T47D (cell line): ENCODE results near the gene SNX21.
A peak's percentile ranks its signal among the peaks of the same experiment; 100 is the strongest.
"Not testable (repeated sequence)": the region's sequence is repeated elsewhere in the genome, so short reads cannot be mapped to it uniquely, and the experiment has no call there.

Experiments
- DNase-seq, 2 experiments: peaks; one replicate each; pipeline versions ENCODE4 v3.0.0 to v3.0.0-alpha.2; 2011 to 2012; ENCODE audit warnings: low read depth in 1 of 2, low spot score in 1 of 2
- JUND ChIP-seq: IDR thresholded peaks from 2 replicates; pipeline ENCODE4 v1.6.1; 2012; ENCODE audit warnings: low read depth
- in situ Hi-C: cut with HindIII; loops from 2 replicates; pipeline ENCODE4 v1.10.0; 2016; ENCODE audit warnings: low sequenced_read_pairs, low pct_unique_long_range_greater_than_20kb

SNX21 gene

DNA sequence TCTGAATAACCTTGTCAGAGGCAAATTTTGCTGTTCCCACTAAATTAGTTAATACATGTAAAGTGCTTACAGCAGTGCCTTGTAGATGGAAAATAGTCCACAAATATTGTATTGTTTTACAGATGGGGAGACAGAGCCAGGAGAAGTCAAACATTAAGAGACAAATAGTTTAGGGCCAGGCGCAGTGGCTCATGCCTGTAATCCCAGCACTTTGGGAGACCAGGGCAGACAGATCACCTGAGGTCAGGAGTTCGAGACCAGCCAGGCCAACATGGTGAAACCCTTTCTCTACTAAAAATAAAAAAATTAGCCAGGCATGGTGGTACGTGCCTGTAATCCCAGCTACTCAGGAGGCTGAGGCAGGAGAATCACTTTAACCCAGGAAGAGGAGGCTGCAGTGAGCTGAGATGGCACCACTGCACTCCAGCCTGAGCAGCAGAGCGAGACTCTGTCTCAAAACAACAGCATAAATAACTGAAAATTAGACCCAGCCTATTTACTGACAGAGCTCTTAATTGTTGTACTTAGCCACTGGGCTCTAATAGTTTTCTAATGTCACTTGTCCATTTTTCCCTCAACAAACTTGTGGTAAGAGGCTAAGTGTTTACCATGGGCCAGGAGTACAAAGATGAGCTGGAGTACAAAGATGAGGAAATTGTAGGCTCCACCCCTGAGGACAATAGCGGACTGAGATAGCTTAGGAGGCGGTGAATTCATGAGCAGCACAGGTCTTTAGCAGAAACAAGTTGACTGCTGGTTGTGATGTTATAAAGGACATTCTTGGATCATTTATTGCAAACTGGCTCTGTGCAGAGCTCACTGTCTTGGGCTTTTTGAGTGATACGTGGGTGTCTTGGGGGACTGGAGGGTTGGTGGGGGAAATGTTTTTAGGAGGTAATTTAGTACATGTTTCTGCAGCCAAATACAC is 30.2 kb downstream of the SNX21 start:
- in situ Hi-C loops, result no loop called here
- TF ChIP-seq JUND, result no peak
- no peak for DNase-seq

DNA sequence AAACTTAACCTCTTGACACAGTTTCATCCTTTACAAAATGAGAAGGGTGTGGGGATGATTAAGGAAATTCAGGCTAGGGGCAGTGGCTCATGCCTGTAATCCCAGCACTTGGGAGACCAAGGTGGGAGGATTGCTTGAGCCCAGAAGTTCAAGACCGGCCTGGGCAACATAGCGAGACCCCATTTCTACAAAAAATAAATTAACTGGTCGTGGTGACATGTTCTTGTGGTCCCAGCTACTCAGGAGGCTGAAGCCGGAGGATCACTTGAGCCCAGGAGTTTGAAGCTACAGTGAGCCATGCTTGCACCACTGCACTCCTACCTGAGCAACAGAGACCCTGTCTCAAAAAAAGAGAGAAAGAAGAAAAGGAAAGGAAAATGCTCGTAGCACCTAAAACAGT is 32.9 kb downstream of the SNX21 start:
- in situ Hi-C loops, result no loop called here
- TF ChIP-seq JUND, result no peak
- DNase-seq, result no peak

DNA sequence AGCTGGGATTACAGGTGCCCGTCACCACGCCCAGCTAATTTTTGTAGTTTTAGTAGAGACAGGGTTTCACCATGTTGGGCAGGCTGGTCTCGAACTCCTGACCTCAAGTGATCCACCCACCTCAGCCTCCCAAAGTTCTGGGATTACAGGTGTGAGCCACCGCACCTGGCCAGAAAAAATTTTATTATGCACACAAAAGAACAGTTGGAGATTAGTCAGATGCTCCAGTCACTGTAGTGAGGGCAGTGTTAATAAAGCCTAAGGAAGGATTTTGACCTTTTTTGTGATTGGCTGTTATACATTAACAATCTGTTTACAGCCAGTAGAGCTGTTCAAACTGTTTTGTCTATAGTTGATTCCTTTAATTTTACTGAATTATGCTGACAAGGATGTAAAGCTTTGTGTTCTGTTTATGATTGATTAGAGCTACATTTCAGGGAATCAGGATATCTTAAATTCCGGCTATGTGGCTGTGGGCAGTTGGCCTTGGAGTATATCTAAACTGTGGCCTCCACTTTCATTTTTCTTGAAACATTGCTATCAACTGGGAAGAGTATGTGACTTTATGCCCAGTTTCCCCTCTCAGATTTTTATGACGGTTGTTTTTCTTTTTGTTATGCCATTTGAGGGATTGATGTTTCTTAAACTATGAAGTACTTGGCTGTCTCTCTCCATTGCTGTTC is 33.7 kb downstream of the SNX21 start:
- TF ChIP-seq JUND, result no peak
- DNase-seq, result no peak
- in situ Hi-C loops, result no loop called here

DNA sequence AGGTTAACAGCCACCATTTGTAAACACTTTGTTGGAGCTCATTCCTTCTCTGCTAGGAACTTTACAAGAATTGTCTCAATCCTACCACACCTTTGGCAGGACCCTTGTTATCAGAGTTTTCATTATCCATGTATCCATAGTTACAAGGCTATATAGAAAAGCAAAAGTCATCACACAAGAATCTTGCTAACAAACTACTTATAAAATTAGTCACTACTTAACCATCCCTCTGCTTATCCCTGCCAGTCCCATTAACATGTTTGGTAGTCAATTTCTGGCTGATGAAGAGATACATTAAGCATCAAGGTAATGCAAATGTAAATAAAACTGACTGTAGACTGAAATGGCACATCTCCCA is 34.2 kb downstream of the SNX21 start:
- peak; percentile 54; the same call in 1 of the 2 replicates for TF ChIP-seq JUND
- DNase-seq, result no peak
- in situ Hi-C loops, result no loop called here

DNA sequence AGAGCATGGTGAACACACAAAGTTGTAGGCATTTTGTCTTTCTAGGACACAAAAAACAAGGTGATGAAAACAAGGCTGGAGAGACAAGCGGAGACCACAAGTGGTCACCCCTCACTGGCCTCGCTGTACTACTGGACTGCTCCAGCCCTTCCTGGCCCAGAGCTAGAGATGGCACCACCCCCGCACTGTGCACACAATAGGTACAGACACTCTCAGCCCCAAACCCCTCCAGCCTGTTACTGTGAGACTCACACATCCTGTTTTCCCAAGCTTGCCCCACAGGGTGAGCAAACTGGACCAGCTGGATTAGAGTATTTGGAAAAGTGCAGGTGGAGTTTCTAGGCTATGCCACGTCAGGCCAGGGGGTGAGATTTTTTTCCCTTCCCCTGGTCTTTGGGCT is 39.0 kb downstream of the SNX21 start:
- TF ChIP-seq JUND, result no peak; the same call in 1 of the 2 replicates
- in situ Hi-C loops, result no loop called here
- DNase-seq, result peak; percentile 66 to 99

DNA sequence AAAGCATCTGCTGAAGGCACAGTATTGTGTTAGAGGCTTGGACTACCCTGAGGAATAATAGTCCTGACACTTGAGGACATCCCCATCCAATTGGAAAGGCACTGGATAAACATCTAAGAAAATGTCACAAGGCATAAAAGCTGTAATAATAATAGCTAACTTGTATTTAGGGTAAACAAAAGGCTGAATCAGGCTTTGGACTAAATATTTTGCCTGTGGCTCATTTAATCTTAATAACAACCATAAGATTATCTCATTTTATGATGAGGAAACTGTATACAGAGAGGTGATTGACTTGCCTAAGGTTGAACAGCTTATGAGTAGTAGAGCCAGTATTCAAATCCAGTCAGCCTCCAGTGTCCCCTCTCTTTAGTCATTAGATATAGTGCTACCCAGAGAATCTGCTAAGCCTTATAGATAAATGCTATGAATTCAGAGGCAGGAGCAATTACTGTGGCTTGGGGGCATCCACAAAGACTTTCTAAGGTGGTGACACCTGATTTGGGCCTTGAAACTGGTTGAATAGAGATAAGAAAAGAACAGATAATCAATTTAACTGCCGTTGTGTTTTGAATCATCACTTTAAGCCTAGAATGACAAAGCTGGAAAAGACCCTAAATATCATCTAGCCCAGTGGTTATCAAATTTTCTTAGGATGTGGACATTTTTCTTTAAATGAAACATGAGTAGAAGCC is 40.0 kb downstream of the SNX21 start:
- TF ChIP-seq JUND, result no peak; the same call in 1 of the 2 replicates
- in situ Hi-C loops, result no loop called here
- peak in 1 of 2 experiments; percentile 62 for DNase-seq

DNA sequence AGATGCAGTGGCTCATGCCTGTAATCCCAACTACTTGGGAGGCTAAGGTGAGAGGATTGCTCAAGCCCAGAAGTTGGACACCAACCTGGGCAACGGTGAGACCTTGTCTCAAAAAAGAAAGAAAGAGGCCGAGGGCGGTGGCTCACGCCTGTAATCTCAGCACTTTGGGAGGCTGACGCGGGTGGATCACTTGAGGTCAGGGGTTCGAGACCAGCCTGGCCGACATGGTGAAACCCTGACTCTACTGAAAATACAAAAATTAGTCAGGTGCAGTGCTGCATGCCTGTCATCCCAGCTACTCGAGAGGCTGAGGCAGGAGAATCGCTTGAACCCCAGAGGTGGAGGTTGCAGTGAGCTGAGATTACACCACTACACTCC is 40.5 kb downstream of the SNX21 start:
- in situ Hi-C loops, DNase-seq: not testable (repeated sequence)

DNA sequence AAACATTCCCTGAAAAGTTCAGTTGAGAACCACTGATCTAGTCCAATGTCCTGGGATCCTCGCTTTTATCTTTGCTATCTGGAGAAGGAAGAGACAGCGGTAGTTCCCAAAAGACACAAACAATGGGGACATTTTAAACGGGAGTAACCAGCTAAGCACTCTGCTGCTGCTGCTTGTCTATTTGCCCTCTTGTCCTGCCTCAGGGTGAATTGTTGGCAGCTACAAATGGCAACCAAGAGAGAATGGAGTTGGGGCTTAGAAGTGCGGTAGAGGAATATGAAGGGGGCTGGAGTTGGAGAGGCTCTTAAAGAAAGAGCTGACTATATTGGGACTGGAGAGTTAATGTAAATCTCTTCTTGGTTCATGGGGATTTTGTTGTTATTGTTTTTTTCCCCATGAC is 41.0 kb downstream of the SNX21 start:
- DNase-seq, result peak in 1 of 2 experiments; percentile 84
- in situ Hi-C loops, result no loop called here
- TF ChIP-seq JUND, result no peak

DNA sequence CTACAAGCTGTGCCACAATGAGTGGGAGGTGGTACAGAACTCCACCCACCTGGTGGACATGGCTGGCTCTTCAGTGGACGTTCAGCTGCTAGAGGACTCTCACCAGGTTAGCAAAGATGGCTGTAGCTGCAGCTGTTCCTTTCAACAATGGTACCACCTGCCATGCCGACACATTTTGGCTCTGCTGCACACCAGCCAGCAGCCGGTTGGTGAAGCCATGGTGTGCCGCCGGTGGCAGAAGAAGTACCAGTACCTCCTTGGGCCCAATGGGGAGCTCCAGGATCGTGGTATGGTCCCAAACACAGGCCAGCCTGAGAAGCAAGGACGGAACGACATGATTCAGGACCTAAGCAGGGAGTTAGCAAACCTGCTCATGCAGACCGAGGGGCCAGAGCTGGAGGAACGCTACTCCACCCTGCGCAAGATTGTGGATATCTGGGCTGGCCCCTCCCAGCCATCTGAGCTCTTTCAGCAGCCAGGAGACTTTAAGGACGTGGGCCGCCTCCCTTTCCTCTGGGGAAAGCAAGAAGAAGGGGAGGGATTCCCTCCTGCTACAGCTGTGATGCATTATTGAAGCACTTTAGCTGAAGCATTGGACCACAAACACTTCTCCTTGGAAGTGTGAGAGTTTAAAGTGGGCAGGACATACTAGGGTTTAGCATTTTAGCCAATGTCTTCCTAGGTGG is 44.6 kb downstream of the SNX21 start:
- DNase-seq, result no peak
- no peak for TF ChIP-seq JUND
- in situ Hi-C loops, result no loop called here

DNA sequence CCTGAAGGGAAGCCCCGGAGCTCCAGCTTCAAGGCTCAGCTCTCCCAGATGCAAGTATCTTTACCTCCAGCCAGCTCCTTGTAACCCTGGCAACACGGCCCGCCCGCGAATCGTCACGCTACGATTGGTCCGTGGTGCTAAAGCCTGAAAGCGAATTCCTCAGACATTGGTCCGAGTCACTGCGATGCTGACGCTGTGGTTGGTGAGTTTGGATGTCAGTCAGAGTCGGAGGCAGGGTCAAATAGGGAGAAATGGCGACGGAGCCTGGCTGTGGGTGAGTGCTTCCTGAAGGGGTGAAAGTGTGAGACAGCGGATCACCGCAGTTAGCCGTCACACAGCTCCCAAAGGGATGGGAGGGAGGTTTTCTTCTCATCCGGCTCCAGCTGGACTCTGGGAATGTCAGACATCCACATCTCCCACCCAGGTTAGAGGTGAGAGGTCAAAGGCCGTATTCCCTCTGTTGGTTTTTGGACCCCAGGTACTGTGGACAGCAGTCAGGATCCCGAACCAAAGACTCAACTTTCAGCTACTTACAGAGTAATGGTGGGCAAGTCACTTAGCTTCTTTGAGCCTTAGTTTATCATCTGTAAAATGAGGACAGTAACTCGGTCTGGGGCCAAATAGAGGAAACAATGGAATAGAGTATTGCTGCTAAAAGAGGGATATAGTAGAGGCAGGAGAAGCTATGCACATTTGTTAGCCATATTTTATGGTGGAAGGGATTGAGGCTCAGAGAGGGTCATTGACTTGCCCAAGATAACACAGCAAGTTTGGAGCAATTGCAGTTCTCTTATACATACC is 47.6 kb downstream of the SNX21 start, which contains the start of gene ZSWIM1:
TSS of gene ZSWIM1 (plus strand) at position 240 of the 801 bp plus-strand sequence. CDS start 1,366 bp downstream, outside the sequence.
- TF ChIP-seq JUND, result no peak
- DNase-seq, result peak; percentile 99 to 100
- in situ Hi-C loops, result no loop called here

DNA sequence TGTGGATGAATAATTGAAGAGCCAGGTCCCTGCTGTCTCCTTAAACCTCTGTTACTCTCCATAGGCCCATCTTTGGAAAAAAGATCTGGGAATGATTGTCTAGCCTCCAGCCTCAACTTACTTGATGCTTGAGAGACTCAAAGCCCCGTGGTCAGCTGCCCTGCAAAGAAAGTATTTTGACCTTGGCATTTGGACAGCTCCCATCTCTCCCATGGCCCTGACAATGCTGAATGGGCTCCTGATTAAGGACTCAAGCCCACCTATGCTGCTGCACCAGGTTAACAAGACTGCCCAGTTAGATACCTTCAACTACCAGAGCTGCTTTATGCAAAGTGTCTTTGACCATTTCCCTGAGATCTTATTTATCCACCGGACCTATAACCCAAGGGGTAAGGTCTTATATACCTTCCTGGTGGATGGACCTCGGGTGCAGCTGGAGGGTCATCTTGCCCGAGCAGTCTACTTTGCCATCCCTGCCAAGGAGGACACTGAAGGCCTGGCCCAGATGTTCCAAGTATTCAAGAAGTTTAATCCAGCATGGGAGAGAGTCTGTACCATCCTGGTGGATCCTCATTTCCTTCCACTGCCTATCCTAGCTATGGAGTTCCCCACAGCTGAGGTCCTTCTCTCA is 49.0 kb downstream of the SNX21 start:
- no peak for DNase-seq
- in situ Hi-C loops, result no loop called here
- TF ChIP-seq JUND, result no peak
